Loucy (cell line): ENCODE results near the gene LNPEP.
"Not testable (repeated sequence)": the region's sequence is repeated elsewhere in the genome, so short reads cannot be mapped to it uniquely, and the experiment has no call there.

ENCODE experiments used
- H2AFZ ChIP-seq: fragments of 200-600 bp; sonication (generic); 2 replicates; pipeline ENCODE4 v1.6.0; 2016; ENCODE audit warnings: antibody characterized with exemption, mild to moderate bottlenecking, low read length, moderate library complexity
- H3F3A ChIP-seq: fragments of 200-600 bp; 2 replicates; pipeline ENCODE4 v1.6.0; 2016; ENCODE audit warnings: antibody characterized with exemption, low read depth, mild to moderate bottlenecking
- H3K27me3 ChIP-seq: fragments of 200-600 bp; sonication (generic); 2 replicates; pipeline ENCODE4 v1.6.1; 2014; ENCODE audit warnings: low read length, mild to moderate bottlenecking; ENCODE audit not compliant: insufficient read depth, poor library complexity, severe bottlenecking
- H3K36me3 ChIP-seq: fragments of 200-600 bp; sonication (generic); 2 replicates; pipeline ENCODE4 v1.6.1; 2016; ENCODE audit warnings: low read length; ENCODE audit not compliant: insufficient read depth
- H3K4me1 ChIP-seq: fragments of 200-600 bp; sonication (generic); 2 replicates; pipeline ENCODE4 v1.5.1; 2014; ENCODE audit warnings: low read length, mild to moderate bottlenecking; ENCODE audit not compliant: insufficient read depth, poor library complexity, severe bottlenecking
- H3K4me2 ChIP-seq: fragments of 200-600 bp; sonication (generic); 2 replicates; pipeline ENCODE4 v1.6.0; 2014; ENCODE audit warnings: antibody characterized with exemption, low read length, low read depth, mild to moderate bottlenecking; ENCODE audit not compliant: poor library complexity, severe bottlenecking
- H3K4me3 ChIP-seq: fragments of 200-600 bp; sonication (generic); 2 replicates; pipeline ENCODE4 v1.5.1; 2014; ENCODE audit warnings: low read length, mild to moderate bottlenecking, mixed read lengths; ENCODE audit not compliant: poor library complexity, severe bottlenecking
- H3K79me2 ChIP-seq: fragments of 200-600 bp; sonication (generic); 2 replicates; pipeline ENCODE4 v1.6.1; 2014; ENCODE audit warnings: low read length; ENCODE audit not compliant: insufficient read depth
- H3K9ac ChIP-seq: fragments of 200-600 bp; sonication (generic); 2 replicates; pipeline ENCODE4 v1.6.0; 2014; ENCODE audit warnings: mild to moderate bottlenecking, low read depth, low read length, moderate library complexity; ENCODE audit not compliant: poor library complexity, severe bottlenecking
- H3K9me2 ChIP-seq: fragments of 200-600 bp; sonication (generic); replicated peaks from 2 replicates; pipeline ENCODE4 v1.6.1; 2016; ENCODE audit warnings: low read depth, low read length, mixed read lengths
- H3K9me3 ChIP-seq: fragments of 200-600 bp; sonication (generic); 2 replicates; pipeline ENCODE4 v1.6.1; 2014; ENCODE audit warnings: mild to moderate bottlenecking, antibody characterized with exemption, low read length, low read depth; ENCODE audit not compliant: insufficient read depth
- H4K20me1 ChIP-seq: fragments of 200-600 bp; sonication (generic); 2 replicates; pipeline ENCODE4 v1.6.0; 2014; ENCODE audit warnings: antibody characterized with exemption, low read length, mild to moderate bottlenecking; ENCODE audit not compliant: insufficient read depth, poor library complexity, severe bottlenecking
- EZH2phosphoT487 ChIP-seq: fragments of 200-600 bp; IDR thresholded peaks from 2 replicates; pipeline ENCODE4 v1.6.1; 2018; ENCODE audit warnings: antibody characterized with exemption, mild to moderate bottlenecking, moderate library complexity, borderline replicate concordance
- TF ChIP-seq, protein P1 (sequence below): fragments of 200-600 bp; sonication (generic); conservative IDR thresholded peaks from 2 replicates; pipeline ENCODE4 v1.5.1; 2014; ENCODE audit warnings: mild to moderate bottlenecking, antibody characterized with exemption, low read length

Gene LNPEP

DNA sequence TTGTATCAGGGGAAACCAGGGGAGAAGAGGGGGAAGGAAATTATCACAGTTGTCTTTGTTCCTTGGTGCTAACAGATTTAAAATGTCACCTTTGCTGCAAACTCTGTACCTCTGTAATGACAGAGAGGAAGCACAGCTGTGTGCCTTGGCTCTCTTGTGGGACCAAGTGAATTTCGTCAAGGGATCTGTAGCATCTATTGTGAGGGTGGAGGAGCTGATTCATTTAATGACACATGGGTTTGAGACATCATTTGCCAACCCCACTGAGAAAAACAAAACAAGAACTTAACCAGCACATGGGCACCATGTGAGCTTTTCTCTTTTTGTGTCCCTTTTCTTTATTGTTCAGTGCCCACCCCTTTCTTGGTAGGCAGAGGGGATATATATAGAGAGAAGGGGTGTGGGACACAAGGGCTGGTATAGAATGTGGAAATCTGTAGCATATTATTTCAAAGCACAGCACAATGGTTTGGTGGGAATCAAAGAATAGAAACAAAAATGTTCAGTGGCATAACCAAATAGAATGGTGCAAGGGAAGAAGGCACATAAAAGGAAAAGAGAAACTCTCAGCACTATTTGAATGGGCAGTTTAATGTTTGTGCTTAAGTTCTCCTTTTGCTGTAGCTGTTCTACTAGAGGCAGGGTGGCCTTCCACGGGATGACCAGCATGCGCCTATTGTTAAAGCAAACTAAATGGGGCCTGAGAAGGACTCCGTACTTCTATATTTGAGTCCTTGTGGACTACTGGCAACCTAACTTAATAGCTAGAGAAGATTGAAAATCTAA lies 143.3 kb downstream of the LNPEP start:
- Histone ChIP-seq H3K36me3 (no peaks in the 10 kb centered on the region), H2AFZ (no peak overlapping the region), H3K4me2 (no peak overlapping the region)

DNA sequence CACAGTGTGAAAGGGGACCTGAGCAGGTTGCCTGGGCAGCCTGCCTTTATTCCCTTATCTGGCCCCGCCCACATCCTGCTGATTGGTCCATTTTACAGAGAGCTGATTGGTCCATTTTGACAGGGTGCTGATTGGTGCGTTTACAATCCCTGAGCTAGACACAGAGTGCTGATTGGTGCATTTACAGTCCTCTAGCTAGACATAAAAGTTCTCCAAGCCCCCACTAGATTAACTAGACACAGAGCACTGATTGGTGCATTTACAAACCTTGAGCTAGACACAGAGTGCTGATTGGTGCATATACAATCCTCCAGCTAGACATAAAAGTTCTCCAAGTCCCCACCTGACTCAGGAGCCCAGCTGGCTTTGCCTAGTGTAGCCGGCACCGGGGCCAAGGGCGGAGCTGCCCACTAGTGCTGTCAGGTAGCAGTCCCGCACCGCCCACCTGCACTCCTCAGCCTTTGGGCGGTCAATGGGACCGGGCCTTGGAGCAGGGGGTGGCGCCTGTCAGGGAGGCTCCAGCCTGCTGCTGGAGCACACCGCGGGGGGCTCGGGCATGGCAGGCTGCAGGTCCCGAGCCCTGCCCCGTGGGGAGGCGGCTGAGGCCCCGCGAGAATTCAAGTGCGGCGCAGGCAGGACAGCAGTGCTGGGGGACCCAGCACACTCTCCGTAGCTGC lies 149.0 kb downstream of the LNPEP start:
- H3F3A ChIP-seq, H3K9me3 ChIP-seq, H3K9ac ChIP-seq, H3K36me3 ChIP-seq, H3K4me2 ChIP-seq, H3K79me2 ChIP-seq, H3K9me2 ChIP-seq, H2AFZ ChIP-seq, H3K4me3 ChIP-seq, H3K27me3 ChIP-seq, H4K20me1 ChIP-seq: not testable (repeated sequence)
- peaks cover 18% of the 10 kb centered on the region for H3K4me1 ChIP-seq

More for the DNA sequence above, 143.3 kb downstream of the LNPEP start:
- Histone ChIP-seq H3K9me3 (no peaks in the 10 kb centered on the region), H3K9ac (no peak overlapping the region), H4K20me1 (no peaks in the 10 kb centered on the region), H3F3A (no peaks in the 10 kb centered on the region), H3K9me2 (no peaks in the 10 kb centered on the region), H3K4me1 (peaks cover 15% of the 10 kb centered on the region), H3K4me3 (no peak overlapping the region), H3K27me3 (no peaks in the 10 kb centered on the region), H3K79me2 (no peaks in the 10 kb centered on the region)
- TF ChIP-seq EZH2phosphoT487, result no peak
- TF ChIP-seq, protein P1, sequence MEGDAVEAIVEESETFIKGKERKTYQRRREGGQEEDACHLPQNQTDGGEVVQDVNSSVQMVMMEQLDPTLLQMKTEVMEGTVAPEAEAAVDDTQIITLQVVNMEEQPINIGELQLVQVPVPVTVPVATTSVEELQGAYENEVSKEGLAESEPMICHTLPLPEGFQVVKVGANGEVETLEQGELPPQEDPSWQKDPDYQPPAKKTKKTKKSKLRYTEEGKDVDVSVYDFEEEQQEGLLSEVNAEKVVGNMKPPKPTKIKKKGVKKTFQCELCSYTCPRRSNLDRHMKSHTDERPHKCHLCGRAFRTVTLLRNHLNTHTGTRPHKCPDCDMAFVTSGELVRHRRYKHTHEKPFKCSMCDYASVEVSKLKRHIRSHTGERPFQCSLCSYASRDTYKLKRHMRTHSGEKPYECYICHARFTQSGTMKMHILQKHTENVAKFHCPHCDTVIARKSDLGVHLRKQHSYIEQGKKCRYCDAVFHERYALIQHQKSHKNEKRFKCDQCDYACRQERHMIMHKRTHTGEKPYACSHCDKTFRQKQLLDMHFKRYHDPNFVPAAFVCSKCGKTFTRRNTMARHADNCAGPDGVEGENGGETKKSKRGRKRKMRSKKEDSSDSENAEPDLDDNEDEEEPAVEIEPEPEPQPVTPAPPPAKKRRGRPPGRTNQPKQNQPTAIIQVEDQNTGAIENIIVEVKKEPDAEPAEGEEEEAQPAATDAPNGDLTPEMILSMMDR, result no peak

DNA sequence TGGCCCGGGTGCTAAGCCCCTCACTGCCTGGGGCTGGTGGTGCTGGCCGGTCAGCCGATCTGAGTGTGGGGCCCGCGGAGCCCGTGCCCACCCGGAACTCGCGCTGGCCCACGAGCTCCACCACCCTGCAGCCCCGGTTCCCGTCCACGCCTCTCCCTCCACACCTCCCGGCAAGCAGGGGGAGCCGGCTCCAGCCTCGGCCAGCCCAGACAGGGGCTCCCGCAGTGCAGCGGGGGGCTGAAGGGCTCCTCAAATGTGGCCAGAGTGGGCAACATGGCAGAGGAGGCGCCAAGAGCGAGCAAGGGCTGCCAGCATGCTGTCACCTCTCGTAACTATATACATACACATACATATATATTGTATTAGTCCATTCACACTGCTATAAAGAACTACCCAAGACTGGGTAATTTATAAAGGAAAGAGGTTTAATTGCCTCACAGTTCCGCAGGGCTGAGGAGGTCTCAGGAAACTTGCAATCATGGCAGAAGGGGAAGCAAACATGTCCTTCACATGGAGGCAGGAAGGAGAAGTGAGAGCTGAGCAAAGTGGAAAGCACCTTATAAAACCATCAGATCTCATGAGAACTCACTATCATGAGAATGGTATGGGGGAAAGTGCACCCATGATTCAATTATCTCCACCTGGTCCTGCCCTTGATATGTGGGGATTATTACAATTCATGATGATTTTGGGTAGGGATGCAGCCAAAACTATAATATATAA lies 149.7 kb downstream of the LNPEP start:
- H3K9me2 ChIP-seq, result no peaks in the 10 kb centered on the region
- H3K4me3 ChIP-seq, result no peak overlapping the region
- H3K36me3 ChIP-seq, result no peaks in the 10 kb centered on the region
- H3K4me2 ChIP-seq, result no peak overlapping the region
- no peaks in the 10 kb centered on the region for H3K79me2 ChIP-seq
- no peak overlapping the region for H3K9ac ChIP-seq
- H3K27me3 ChIP-seq, result no peaks in the 10 kb centered on the region
- H4K20me1 ChIP-seq, result no peaks in the 10 kb centered on the region
- H2AFZ ChIP-seq, result no peak overlapping the region
- H3F3A ChIP-seq, result no peaks in the 10 kb centered on the region
- H3K9me3 ChIP-seq, result no peaks in the 10 kb centered on the region
- TF ChIP-seq, protein P1, result no peak
- no peak for TF ChIP-seq EZH2phosphoT487
- peaks cover 18% of the 10 kb centered on the region for H3K4me1 ChIP-seq
